Stimulated activated CD8-positive, alpha-beta memory T cell treated with anti-CD3 and anti-CD28 coated beads, Interleukin-7, amount 100 ng/mL, for 1 hour (primary cell): ENCODE measurements around the gene KIRREL3.

ENCODE experiments used
- DNase-seq, 2 donors: peaks; one replicate each; pipeline ENCODE4 v3.0.0-alpha.2; 2020; ENCODE audit warnings: low read depth in 2 of 2

The KIRREL3 gene

GRCh38 chr11:126634963-126635362 is 365.6 kb downstream of the KIRREL3 start:
- no peak for DNase-seq

GRCh38 chr11:126633330-126633729 is 367.2 kb downstream of the KIRREL3 start:
- DNase-seq: no peak

DNA sequence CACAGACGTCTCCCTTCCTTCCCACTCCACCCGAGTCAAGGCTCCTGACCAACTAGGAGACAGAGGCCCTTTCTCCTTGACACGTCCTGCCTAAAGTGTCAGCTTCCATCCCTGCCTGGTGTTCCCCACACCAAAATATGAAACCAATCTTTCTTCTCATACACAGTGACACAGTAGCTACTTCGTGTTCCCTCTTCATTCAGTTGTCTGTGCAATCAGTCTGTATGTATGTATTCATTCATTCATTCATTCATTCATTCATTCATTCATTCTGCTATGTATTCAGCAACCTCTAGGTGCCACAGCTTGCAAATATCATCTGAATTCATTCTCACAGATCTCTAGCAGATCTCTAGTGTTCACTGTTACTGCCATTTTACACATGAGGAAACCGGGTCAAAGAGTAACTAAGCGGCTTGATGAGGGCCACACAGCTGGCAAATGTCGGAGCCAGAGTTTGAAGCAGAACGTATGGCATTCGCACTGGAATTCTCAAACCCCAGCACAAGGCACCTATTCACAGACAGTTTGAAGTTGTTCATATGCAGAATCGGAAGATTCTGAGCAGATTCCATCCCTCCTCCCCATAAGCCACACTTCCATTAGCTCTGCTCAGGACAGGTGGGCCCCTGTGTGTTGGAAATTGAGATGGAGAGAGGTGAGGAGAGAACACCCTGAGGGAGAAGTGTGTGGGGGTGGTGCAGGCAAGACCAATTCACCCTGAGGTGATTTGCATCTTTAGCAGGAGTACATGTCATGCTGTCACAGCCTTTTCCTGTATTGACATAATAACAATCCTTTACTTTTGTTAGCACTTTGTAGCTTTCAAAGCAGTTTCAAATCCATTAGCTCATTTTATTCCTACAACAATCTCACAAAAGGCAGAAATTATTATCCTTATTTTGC is 369.4 kb downstream of the KIRREL3 start:
- no peak for DNase-seq

DNA sequence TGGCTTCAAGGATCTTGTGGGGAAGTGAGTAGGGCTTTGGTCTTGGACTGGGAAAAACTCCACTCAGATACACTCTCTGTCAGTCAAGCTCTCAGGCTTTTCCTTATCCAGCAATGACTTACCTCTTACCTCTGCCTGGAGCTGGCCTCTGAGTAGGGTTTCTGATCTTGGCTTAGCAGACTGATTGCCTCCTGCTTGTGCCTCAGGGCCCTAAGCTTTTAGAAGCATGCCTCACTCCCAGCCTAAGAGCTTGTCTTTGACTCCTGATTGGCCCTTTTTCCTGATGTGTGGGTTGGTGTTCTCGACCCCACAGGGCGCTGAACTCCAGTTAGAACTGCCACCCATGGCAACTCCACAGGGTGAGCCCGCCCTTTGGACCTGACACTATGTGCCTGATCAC is 370.1 kb downstream of the KIRREL3 start:
- DNase-seq: no peak

DNA sequence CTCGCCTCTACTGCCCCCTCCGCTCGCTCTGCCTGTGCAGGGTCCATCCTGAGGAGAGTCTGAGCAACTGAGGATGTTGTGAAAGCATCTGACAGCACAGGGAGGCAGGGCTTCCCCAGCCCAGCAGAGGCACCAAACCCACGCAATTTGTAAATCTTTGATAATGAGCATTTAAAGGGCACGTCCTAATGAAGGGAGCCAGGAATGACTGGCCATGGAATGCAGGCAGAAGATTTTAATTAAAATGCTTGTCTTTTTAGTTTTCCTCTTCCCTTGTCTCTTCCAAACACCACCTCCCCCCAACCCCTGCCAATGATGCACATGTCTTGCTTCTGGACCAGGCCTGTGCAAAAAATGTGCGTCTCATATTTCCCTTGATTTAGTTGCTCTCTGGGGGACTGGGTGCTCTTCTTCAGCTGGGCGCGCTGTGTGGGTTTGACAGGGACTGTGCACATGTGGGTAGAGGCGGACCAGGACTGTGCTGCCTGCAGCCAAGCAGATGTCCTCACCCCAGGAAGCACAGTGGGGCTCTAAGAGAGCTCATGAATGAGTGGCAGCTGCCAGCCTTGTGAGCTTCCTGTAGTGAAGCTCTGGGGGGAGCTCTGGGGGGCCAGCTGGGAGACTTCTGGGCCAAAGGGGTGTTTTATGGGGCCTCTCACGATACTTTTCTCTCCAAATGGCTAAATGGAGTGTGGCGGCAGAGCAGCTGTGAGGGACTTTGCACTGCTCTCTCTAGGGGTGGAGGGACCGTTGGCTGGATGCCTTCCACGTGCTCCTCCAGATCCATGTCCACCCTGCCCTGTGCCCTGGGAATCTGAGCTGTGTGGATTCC is 371.6 kb downstream of the KIRREL3 start:
- DNase-seq: no peak

DNA sequence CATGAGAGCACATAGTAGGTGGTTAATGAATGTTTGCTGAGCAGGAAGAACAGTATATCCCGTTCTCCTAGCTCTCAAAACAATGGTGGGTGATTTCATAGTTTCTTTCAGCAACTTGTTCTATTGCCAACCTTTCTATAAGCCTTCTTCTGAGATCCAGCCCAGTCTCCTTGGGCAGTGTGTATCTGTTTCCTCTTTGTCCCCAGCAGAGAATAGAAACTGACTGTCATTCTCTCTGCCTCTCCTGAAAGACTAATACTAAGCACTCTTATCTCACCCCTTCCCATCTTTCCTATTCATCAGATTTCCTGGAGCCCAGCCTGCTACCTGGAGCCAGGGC is 372.1 kb downstream of the KIRREL3 start:
- DNase-seq: no peak

DNA sequence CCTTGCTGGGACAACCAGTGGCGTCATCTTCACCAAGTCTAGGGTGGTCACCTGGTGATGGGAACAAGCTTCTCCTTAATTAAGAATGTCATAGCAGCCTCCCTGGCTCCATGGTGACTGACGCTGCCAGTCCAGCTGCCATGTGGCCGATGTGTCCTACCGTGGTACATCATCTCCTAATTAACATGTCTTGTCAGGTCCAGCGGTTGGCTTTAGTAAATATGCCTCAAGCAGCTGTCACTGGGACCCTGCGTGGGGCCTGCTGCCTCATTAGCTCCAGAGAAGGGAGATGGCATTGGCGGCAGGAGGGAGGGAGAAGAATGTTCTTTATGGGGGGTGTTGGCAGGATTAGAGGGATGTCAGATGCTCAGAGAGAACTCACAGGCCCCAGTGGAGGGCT is 373.1 kb downstream of the KIRREL3 start:
- DNase-seq: no peak

DNA sequence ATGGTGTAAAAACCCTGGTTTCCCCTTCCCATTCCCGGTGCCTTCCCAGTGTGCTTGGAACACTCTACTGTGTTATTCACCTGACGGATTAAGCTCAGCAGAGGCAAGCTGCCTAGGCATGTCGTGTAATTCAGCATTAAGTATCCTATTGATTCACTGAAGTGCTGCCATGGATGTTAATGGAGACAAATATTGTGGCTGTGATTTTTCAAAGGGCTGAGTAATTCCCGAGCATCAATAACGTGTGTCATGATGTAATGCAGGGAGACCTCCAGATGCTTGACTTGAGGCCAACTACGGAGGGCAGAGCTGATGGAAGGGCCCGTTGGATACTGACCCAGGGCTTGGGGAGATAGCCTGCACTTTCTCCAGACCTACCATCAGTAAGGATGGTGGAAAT is 376.1 kb downstream of the KIRREL3 start:
- DNase-seq: no peak

DNA sequence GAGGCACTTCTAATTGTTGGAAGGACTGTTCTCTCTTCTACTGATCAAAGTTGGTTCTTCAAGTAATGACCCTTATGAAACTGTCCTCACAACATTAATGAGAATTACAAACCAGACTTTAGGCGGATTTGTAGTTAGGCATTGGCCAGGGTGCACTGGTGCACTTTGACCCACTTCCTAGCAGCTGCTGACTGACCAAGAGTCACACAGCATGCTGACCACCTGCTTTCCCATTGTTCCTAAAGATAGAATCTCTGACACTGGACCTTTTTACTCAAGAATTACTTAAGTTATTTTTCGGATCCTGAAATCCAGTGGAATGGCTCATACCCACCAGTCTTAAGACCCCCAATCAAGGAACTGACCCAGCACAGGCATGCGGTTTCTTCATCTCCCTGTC is 381.1 kb downstream of the KIRREL3 start:
- DNase-seq: no peak

GRCh38 chr11:126615845-126616244 is 384.7 kb downstream of the KIRREL3 start:
- no peak for DNase-seq

- no peak for DNase-seq
Observed at GRCh38 chr11:126613272-126613671, 387.3 kb downstream of the KIRREL3 start.

DNA sequence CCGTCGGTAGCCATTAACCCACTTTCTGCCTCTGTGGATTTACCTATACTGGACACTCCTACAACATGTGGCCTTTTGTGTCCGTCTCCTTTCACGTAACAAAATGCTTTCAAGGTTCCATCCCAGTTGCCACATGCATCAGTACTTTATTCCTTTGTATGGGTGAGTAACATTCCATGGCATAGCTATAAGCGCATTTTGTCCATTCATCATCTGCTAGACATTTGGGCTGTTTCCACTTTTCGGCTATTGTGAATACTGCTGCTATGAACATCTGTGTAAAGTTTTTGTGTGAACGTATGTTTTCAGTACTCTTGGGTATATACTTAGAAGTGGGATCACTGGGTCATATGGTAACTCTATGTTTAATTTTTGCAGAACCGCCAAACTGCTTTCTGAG is 387.9 kb downstream of the KIRREL3 start:
- DNase-seq: no peak

DNA sequence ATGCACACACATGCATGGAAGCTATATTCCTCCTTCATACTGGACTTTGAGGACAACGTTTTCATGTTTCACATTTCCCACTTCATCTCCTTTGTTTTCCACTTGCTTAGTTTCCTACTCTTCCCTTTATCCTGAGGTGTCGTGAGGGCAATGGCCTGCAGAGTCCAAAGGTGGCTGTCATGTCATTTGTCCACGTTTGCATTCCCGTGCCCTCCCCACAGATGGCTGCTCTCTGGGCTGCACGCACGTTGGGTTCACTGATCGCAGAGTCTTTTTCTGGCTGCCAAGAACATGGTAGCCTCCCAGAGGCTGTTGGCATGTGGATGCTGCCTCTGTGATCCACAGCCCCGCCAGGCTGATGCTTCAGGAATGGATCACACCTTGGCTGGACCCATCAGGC is 389.1 kb downstream of the KIRREL3 start:
- DNase-seq: no peak

GRCh38 chr11:126608658-126609057 is 391.9 kb downstream of the KIRREL3 start:
- no peak for DNase-seq

DNA sequence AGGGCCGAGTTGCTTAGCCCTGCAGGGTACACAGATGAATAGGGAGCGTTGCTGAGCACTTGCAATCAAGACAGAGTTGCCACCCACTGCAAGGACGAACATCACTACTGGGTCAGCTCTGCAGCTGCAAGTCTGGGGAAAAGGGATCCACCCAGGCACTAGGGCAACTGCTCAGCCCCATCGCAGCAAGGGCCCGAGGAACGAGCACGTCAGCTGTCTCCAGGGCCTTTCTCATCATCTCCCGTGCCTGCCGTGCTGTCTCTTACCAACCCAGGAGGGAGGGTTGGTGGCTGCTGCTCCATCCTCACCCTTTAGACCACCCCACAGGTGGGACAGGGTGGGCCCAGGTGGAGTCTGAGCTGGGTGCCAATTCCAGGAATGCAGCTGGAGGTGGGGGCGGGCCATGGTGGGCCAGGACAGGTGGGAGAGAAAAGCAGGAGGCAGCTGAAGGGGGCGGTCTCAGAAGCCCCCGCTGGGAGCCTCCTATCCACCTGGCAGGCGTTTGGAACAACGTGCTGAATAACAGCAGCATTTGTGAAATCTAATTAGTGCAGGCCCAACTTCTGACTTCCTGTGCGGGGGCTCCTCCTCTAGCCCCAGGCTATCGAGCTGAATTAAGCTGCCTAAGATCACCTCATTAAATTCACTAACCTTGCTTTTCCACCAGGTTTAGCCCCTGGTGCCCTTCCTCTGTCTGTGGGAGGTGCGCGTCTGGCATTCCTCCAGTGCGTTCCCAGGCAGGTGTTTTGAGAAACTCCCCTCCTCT is 392.6 kb downstream of the KIRREL3 start:
- no peak for DNase-seq

DNA sequence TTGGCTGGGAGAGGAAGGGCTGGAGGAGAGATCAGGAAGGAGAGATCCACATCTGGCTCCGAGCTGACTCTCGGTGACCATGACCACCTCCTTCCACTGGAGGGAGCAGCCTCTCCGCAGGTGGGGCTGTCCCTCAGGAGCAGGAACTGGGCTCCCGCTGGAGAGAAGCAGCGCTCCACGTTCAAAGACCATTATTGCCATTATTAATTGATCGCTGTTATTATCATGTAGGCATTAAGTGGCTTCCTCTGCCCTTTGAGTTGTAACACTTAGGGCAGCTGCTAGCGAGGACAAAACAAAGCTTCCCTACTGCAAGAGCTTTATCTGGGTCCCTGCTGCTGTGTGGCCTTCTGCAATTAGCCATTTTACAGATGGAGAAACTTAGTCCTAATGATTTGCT is 393.2 kb downstream of the KIRREL3 start:
- no peak for DNase-seq

- DNase-seq: no peak
Observed at GRCh38 chr11:126606484-126606883, 394.1 kb downstream of the KIRREL3 start.

DNA sequence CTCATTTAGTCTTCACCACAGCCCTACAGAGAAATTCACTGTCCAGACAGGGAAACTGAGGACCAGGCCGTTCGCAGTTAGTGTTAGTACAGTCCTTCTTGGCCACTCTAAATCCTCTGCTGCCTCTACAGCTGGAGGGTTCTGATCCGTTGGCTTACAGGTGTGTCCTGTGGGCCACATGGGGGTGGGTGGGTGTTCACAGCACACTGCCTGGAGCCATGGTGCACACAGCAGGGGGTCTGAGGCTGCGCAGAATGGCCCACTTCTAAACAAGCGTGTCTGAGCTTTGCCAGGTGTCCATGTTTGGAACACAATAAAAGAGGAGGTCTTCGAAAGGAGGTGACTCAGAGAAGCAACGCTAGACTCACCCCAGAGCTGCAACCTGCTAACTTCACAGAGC is 396.1 kb downstream of the KIRREL3 start:
- DNase-seq: no peak

- no peak for DNase-seq
Observed at GRCh38 chr11:126603486-126603885, 397.1 kb downstream of the KIRREL3 start.

DNA sequence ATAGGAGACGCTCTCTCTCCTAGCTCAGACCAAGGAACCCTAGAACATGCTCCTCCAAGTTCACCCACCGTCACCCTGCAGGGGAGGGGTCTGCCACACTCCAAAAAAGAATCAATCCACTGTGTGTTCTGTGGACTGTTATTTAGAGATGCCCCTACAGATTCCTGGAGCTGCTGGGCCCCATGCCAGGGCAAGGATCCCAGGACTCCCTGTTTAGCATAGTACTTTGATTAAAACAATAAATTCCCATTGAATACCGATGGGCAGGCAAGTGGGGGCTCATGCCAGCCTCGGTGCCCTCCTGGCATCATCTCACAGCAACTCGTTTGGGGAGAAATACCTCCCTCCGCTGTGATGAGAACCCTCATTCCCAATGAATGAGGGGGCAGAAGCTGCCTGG is 397.6 kb downstream of the KIRREL3 start:
- no peak for DNase-seq

DNA sequence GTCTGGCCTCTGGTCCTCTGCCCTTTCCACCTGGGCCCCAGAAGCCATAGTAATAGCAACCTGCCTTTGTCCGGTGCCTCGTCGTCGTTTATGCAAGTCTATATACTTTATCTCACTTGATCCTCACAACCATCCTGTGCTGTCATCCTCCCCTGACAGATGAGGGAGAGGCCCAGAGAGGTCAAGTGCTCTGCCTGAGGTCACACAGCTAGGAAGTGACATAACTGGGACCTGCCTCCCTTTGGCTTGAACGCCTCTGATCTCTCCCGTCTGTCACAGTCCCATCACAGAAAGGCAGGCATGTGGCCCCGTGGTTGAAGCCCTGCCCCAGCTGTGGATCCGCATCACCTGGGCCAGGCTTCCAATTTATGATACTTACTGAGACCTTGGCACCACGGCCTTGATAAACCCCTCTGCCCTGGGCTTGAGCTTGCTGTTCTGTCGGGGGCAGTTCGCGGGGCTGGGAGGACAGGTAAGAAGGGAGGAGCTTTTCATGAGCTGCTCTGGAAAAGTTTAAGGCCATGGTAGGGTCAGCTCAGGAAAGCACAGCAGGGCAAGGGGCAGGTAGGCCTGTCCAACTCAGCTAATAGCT is 398.1 kb downstream of the KIRREL3 start:
- no peak for DNase-seq
